ENCODE measurements around the gene DMD.

Gene DMD

DNA sequence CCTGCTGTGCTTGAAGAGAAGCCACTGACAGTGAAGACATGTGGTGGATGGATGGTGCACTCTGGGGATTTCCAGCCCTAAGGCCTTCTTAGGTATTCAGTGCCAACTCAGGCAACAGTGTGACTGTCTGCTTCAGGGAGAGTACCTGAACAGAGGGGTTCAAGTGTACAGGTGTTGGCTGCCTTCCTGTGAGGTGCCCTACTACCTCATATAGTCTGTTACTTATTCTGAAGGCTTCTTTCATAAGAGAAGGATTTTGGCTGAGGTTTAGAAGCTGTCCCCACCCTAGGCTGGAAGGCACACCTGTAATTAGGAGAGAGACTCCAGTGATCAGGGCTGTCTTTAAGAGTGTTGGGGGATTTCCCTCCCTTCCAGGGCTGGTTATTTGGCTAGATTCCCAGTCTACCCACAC lies 2141.3 kb downstream of the DMD start:
- DNase-seq: no peak

All from right forelimb (tissue), 1 donor.